Measurements from ENCODE around the gene UNK.
"Not testable (repeated sequence)": the region's sequence is repeated elsewhere in the genome, so short reads cannot be mapped to it uniquely, and the experiment has no call there.

UNK gene

GRCh38 chr17:75847614-75848522 lies 63.3 kb downstream of the UNK start:
- Mint-ChIP-seq H3K9me3 (no peaks in the 10 kb centered on the region), H3K27me3 (no peaks in the 10 kb centered on the region), H3K36me3 (peaks cover 56% of the 10 kb centered on the region), H3K4me3 (no peak overlapping the region), H3K4me1 (peaks cover 31% of the 10 kb centered on the region), H3K27ac (peak overlapping the region; percentile 77)
- DNase-seq, result no peak
- CTCF ChIA-PET, result interaction anchor here (0.5 to 8.0 kb wide), 23 partner anchors 7 to 94 kb away, joined by 3 to 74 read pairs (median 4); partner anchors contain the start of genes GALK1, TRIM65 and WBP2

GRCh38 chr17:75848523-75849278 lies 64.1 kb downstream of the UNK start:
- DNase-seq, result peak; percentile 89
- Mint-ChIP-seq H3K4me1 (peaks cover 34% of the 10 kb centered on the region), H3K36me3 (peaks cover 51% of the 10 kb centered on the region), H3K27ac (peak overlapping the region; percentile 45), H3K27me3 (no peaks in the 10 kb centered on the region), H3K4me3 (no peak overlapping the region), H3K9me3 (no peaks in the 10 kb centered on the region)
- CTCF ChIA-PET, result interaction anchor here (0.6 to 8.0 kb wide), 20 partner anchors 13 to 95 kb away, joined by 3 to 74 read pairs (median 4); partner anchors contain the start of genes GALK1 and TRIM65

GRCh38 chr17:75849279-75849646 lies 64.7 kb downstream of the UNK start:
- no peak for DNase-seq
- Mint-ChIP-seq H3K4me3 (no peak overlapping the region), H3K27me3 (no peaks in the 10 kb centered on the region), H3K4me1 (peaks cover 35% of the 10 kb centered on the region), H3K27ac (no peak overlapping the region), H3K9me3 (no peaks in the 10 kb centered on the region), H3K36me3 (peaks cover 49% of the 10 kb centered on the region)
- CTCF ChIA-PET, result interaction anchor here (0.6 to 8.0 kb wide), 9 partner anchors 12 to 87 kb away, joined by 3 to 74 read pairs (median 9); partner anchors contain the start of gene GALK1

GRCh38 chr17:75849724-75850123 lies 65.1 kb downstream of the UNK start:
- Mint-ChIP-seq H3K4me3 (no peak overlapping the region), H3K27me3 (no peaks in the 10 kb centered on the region), H3K36me3 (peaks cover 49% of the 10 kb centered on the region), H3K9me3 (no peaks in the 10 kb centered on the region), H3K27ac (no peak overlapping the region), H3K4me1 (peaks cover 39% of the 10 kb centered on the region)
- CTCF ChIA-PET, result interaction anchor here (1.7 to 8.0 kb wide), 7 partner anchors 12 to 87 kb away, joined by 3 to 74 read pairs (median 10); partner anchors contain the start of gene GALK1
- DNase-seq, result no peak

GRCh38 chr17:75850928-75851692 lies 66.5 kb downstream of the UNK start:
- H3K4me1 Mint-ChIP-seq, result peaks cover 29% of the 10 kb centered on the region
- H3K27me3 Mint-ChIP-seq, result no peaks in the 10 kb centered on the region

GRCh38 chr17:75851693-75851991 lies 67.0 kb downstream of the UNK start:
- not testable (repeated sequence) for H3K27me3 Mint-ChIP-seq, H3K9me3 Mint-ChIP-seq, H3K27ac Mint-ChIP-seq, H3K4me3 Mint-ChIP-seq, DNase-seq
- H3K4me1 Mint-ChIP-seq, result peaks cover 34% of the 10 kb centered on the region
- CTCF ChIA-PET, result interaction anchor here (0.6 kb wide), 1 partner anchor 12 kb away, joined by 5 read pairs; no protein-coding TSS in a partner anchor
- peaks cover 40% of the 10 kb centered on the region for H3K36me3 Mint-ChIP-seq

More at GRCh38 chr17:75850928-75851692, 66.5 kb downstream of the UNK start:
- Mint-ChIP-seq H3K36me3 (peaks cover 40% of the 10 kb centered on the region), H3K9me3 (no peaks in the 10 kb centered on the region), H3K4me3 (no peak overlapping the region), H3K27ac (no peak overlapping the region)
- CTCF ChIA-PET, result interaction anchor here (0.6 kb wide), 1 partner anchor 12 kb away, joined by 5 read pairs; no protein-coding TSS in a partner anchor
- DNase-seq, result no peak

GRCh38 chr17:75853433-75853832 lies 68.8 kb downstream of the UNK start:
- H3K36me3 Mint-ChIP-seq, result peaks cover 26% of the 10 kb centered on the region
- H3K9me3 Mint-ChIP-seq, result no peaks in the 10 kb centered on the region
- peak overlapping the region; percentile 51 for H3K4me3 Mint-ChIP-seq
- no peaks in the 10 kb centered on the region for H3K27me3 Mint-ChIP-seq
- CTCF ChIA-PET, result interaction anchor here (0.8 to 10.6 kb wide), 4 partner anchors 26 to 75 kb away, joined by 3 to 103 read pairs (median 4); partner anchors contain the start of genes TRIM47 and TRIM65
- no peak for DNase-seq
- peaks cover 36% of the 10 kb centered on the region for H3K4me1 Mint-ChIP-seq
- peak overlapping the region; percentile 55 for H3K27ac Mint-ChIP-seq

GRCh38 chr17:75854101-75854748 lies 69.6 kb downstream of the UNK start:
- no peaks in the 10 kb centered on the region for H3K27me3 Mint-ChIP-seq
- H3K9me3 Mint-ChIP-seq, result no peaks in the 10 kb centered on the region
- peaks cover 43% of the 10 kb centered on the region for H3K4me1 Mint-ChIP-seq
- no peak for DNase-seq
- no peak overlapping the region for H3K4me3 Mint-ChIP-seq
- H3K27ac Mint-ChIP-seq, result no peak overlapping the region
- CTCF ChIA-PET, result interaction anchor here (0.8 to 10.6 kb wide), 8 partner anchors 9 to 103 kb away, joined by 3 to 103 read pairs (median 4); partner anchors contain the start of genes TRIM47, TRIM65 and UNC13D
- peaks cover 23% of the 10 kb centered on the region for H3K36me3 Mint-ChIP-seq

- DNase-seq, result no peak
- Mint-ChIP-seq H3K27ac (no peak overlapping the region), H3K4me3 (no peak overlapping the region), H3K36me3 (peaks cover 17% of the 10 kb centered on the region), H3K27me3 (no peaks in the 10 kb centered on the region), H3K9me3 (no peaks in the 10 kb centered on the region), H3K4me1 (peaks cover 43% of the 10 kb centered on the region)
- CTCF ChIA-PET, result interaction anchor here (1.0 to 10.6 kb wide), 8 partner anchors 10 to 104 kb away, joined by 3 to 103 read pairs (median 6); partner anchors contain the start of genes TRIM47, TRIM65 and UNC13D
Observed at GRCh38 chr17:75854881-75855309, 70.3 kb downstream of the UNK start.

GRCh38 chr17:75855310-75856061 lies 70.9 kb downstream of the UNK start, which contains the start of gene WBP2:
Gene WBP2, minus strand, starts transcription at chr17:75855335. Its CDS starts 38 bp downstream, at chr17:75855297.
- H3K27me3 Mint-ChIP-seq, result no peaks in the 10 kb centered on the region
- no peak within 1 kb of the TSS for H3K4me3 Mint-ChIP-seq
- DNase-seq, result peak; percentile 99
- peak within 1 kb of the TSS; percentile 91 for H3K27ac Mint-ChIP-seq
- H3K4me1 Mint-ChIP-seq, result peaks cover 43% of the 10 kb centered on the region
- H3K36me3 Mint-ChIP-seq, result peaks cover 15% of the 10 kb centered on the region
- H3K9me3 Mint-ChIP-seq, result no peaks in the 10 kb centered on the region
- CTCF ChIA-PET, result interaction anchor here (0.7 to 10.6 kb wide), 7 partner anchors 9 to 105 kb away, joined by 3 to 103 read pairs (median 7); partner anchors contain the start of genes TRIM47, TRIM65 and UNC13D

GRCh38 chr17:75856062-75856756 lies 71.6 kb downstream of the UNK start:
- no peak overlapping the region for H3K4me3 Mint-ChIP-seq
- CTCF ChIA-PET, result interaction anchor here (0.7 to 10.6 kb wide), 5 partner anchors 11 to 41 kb away, joined by 3 to 103 read pairs (median 11); partner anchors contain the start of genes TRIM47, TRIM65 and UNC13D
- H3K9me3 Mint-ChIP-seq, result no peaks in the 10 kb centered on the region
- no peak for DNase-seq
- H3K27ac Mint-ChIP-seq, result peak overlapping the region; percentile 91
- H3K4me1 Mint-ChIP-seq, result peaks cover 45% of the 10 kb centered on the region
- peaks cover 11% of the 10 kb centered on the region for H3K36me3 Mint-ChIP-seq
- no peaks in the 10 kb centered on the region for H3K27me3 Mint-ChIP-seq

- H3K27me3 Mint-ChIP-seq, H3K36me3 Mint-ChIP-seq, H3K4me3 Mint-ChIP-seq, DNase-seq, H3K9me3 Mint-ChIP-seq: not testable (repeated sequence)
- peak overlapping the region; percentile 88 for H3K27ac Mint-ChIP-seq
- H3K4me1 Mint-ChIP-seq, result peaks cover 42% of the 10 kb centered on the region
- CTCF ChIA-PET, result interaction anchor here (1.0 to 10.6 kb wide), 5 partner anchors 13 to 106 kb away, joined by 3 to 103 read pairs (median 30); partner anchors contain the start of genes TRIM47, TRIM65 and UNC13D
Observed at GRCh38 chr17:75859358-75859757, 74.8 kb downstream of the UNK start.
